Effector CD4-positive, alpha-beta T cell (primary cell): Measurements from ENCODE around the gene SH3PXD2B.
"Not testable (repeated sequence)": the region's sequence is repeated elsewhere in the genome, so short reads cannot be mapped to it uniquely, and the experiment has no call there.

Experiments
- DNase-seq: peaks from one replicate; pipeline ENCODE4 v3.0.0-alpha.2; 2020

SH3PXD2B gene

GRCh38 chr5:172417130-172417841 lies 37.0 kb downstream of the SH3PXD2B start:
- DNase-seq = no peak

GRCh38 chr5:172415362-172416275 lies 38.7 kb downstream of the SH3PXD2B start:
- DNase-seq = no peak

- DNase-seq = no peak
These were observed 39.6 kb downstream of the SH3PXD2B start for GRCh38 chr5:172414531-172415361.

GRCh38 chr5:172413601-172414171 lies 40.6 kb downstream of the SH3PXD2B start:
- DNase-seq = no peak

GRCh38 chr5:172412724-172413286 lies 41.5 kb downstream of the SH3PXD2B start:
- DNase-seq = no peak

- DNase-seq = no peak
These were observed 42.7 kb downstream of the SH3PXD2B start for GRCh38 chr5:172411484-172412072.

- no peak for DNase-seq
These were observed 43.5 kb downstream of the SH3PXD2B start for GRCh38 chr5:172410662-172411483.

- DNase-seq = no peak
These were observed 44.2 kb downstream of the SH3PXD2B start for GRCh38 chr5:172410160-172410559.

GRCh38 chr5:172409477-172409876 lies 44.8 kb downstream of the SH3PXD2B start:
- not testable (repeated sequence) for DNase-seq

- no peak for DNase-seq
These were observed 46.5 kb downstream of the SH3PXD2B start for GRCh38 chr5:172407822-172408221.

- no peak for DNase-seq
These were observed 47.1 kb downstream of the SH3PXD2B start for GRCh38 chr5:172407241-172407691.

- DNase-seq = no peak
These were observed 48.9 kb downstream of the SH3PXD2B start for GRCh38 chr5:172405226-172406107.

GRCh38 chr5:172404746-172405145 lies 49.6 kb downstream of the SH3PXD2B start:
- DNase-seq = no peak

- DNase-seq = no peak
These were observed 50.5 kb downstream of the SH3PXD2B start for GRCh38 chr5:172403817-172404216.

GRCh38 chr5:172403189-172403796 lies 51.0 kb downstream of the SH3PXD2B start:
- no peak for DNase-seq

GRCh38 chr5:172402531-172403188 lies 51.7 kb downstream of the SH3PXD2B start:
- DNase-seq = no peak

GRCh38 chr5:172402031-172402430 lies 52.3 kb downstream of the SH3PXD2B start:
- DNase-seq = not testable (repeated sequence)

- no peak for DNase-seq
These were observed 54.5 kb downstream of the SH3PXD2B start for GRCh38 chr5:172399826-172400225.

- no peak for DNase-seq
These were observed 55.0 kb downstream of the SH3PXD2B start for GRCh38 chr5:172399336-172399735.
